Liver (tissue), 9 donors: ENCODE results near the gene IL1R2. TPM values are rescaled to one million over a fixed set of nuclear protein-coding genes. Genes with fewer than 3 reads are reported as not detected.
A peak's percentile ranks its signal among the peaks of the same experiment; 100 is the strongest.

ENCODE experiments used
- DNase-seq: peaks from one replicate; pipeline ENCODE4 v3.0.0-alpha.2; 2017; ENCODE audit warnings: low spot score
- H3K27ac ChIP-seq, 2 donors: one replicate each; pipeline ENCODE4 v1.7.0; 2013; ENCODE audit warnings: inconsistent platforms in 2 of 2, low read length in 2 of 2, control low read depth in 1 of 2, low read depth in 1 of 2, mild to moderate bottlenecking in 1 of 2
- H3K27me3 ChIP-seq, 4 donors: one replicate each; pipeline versions ENCODE4 v1.6.1 to v1.7.0; 2013; ENCODE audit warnings: low read length in 3 of 4, inconsistent platforms in 1 of 4, mild to moderate bottlenecking in 1 of 4, moderate library complexity in 1 of 4; ENCODE audit not compliant: control insufficient read depth in 4 of 4, insufficient read depth in 4 of 4
- H3K36me3 ChIP-seq, 4 donors: one replicate each; pipeline versions ENCODE4 v1.6.1 to v1.7.0; 2013; ENCODE audit warnings: low read length in 3 of 4, mild to moderate bottlenecking in 3 of 4, low read depth in 1 of 4, moderate library complexity in 1 of 4; ENCODE audit not compliant: control insufficient read depth in 4 of 4, insufficient read depth in 3 of 4
- H3K4me1 ChIP-seq, 4 donors: one replicate each; pipeline versions ENCODE4 v1.6.1 to v1.7.0; 2013; ENCODE audit warnings: low read length in 3 of 4, mild to moderate bottlenecking in 3 of 4, moderate library complexity in 1 of 4; ENCODE audit not compliant: control insufficient read depth in 4 of 4, insufficient read depth in 4 of 4
- H3K4me3 ChIP-seq, 3 donors: one replicate each; pipeline versions ENCODE4 v1.6.1 to v1.7.0; 2013; ENCODE audit warnings: low read length in 3 of 3, control low read depth in 1 of 3, low read depth in 1 of 3, mild to moderate bottlenecking in 1 of 3
- H3K9ac ChIP-seq, 2 donors: one replicate each; pipeline ENCODE4 v1.7.0; 2013; ENCODE audit warnings: low read length in 2 of 2, mild to moderate bottlenecking in 2 of 2, moderate library complexity in 2 of 2, control low read depth in 1 of 2, low read depth in 1 of 2
- H3K9me3 ChIP-seq, 4 donors: one replicate each; pipeline versions ENCODE4 v1.6.1 to v1.7.0; 2013; ENCODE audit warnings: low read length in 3 of 4; ENCODE audit not compliant: control insufficient read depth in 4 of 4
- ATF3 ChIP-seq: IDR thresholded peaks from 2 replicates; pipeline ENCODE4 v1.6.1; 2016; ENCODE audit warnings: antibody characterized with exemption
- FOXA1 ChIP-seq: IDR thresholded peaks from 2 replicates; pipeline ENCODE4 v1.6.1; 2016; ENCODE audit warnings: antibody characterized with exemption
- FOXA2 ChIP-seq: IDR thresholded peaks from 2 replicates; pipeline ENCODE4 v1.6.1; 2016; ENCODE audit warnings: antibody characterized with exemption
- GABPA ChIP-seq, 2 donors: IDR thresholded peaks in 1 of 2; conservative IDR thresholded peaks in 1 of 2; 2 replicates each; pipeline ENCODE4 v1.6.1; 2016; ENCODE audit warnings: antibody characterized with exemption in 2 of 2, mild to moderate bottlenecking in 1 of 2, moderate library complexity in 1 of 2
- HNF4A ChIP-seq, 2 donors: conservative IDR thresholded peaks; 2 replicates each; pipeline ENCODE4 v1.6.1; 2016; ENCODE audit warnings: antibody characterized with exemption in 2 of 2, mild to moderate bottlenecking in 2 of 2
- HNF4G ChIP-seq: IDR thresholded peaks from 2 replicates; pipeline ENCODE4 v1.6.1; 2016; ENCODE audit warnings: antibody characterized with exemption
- JUND ChIP-seq, 2 donors: IDR thresholded peaks; 2 replicates each; pipeline ENCODE4 v1.6.1; 2016; ENCODE audit warnings: antibody characterized with exemption in 2 of 2
- NR2F2 ChIP-seq: IDR thresholded peaks from 2 replicates; pipeline ENCODE4 v1.6.1; 2016; ENCODE audit warnings: antibody characterized with exemption
- RAD21 ChIP-seq, 2 donors: IDR thresholded peaks; 2 replicates each; pipeline ENCODE4 v1.6.1; 2016; ENCODE audit warnings: antibody characterized with exemption in 2 of 2, mild to moderate bottlenecking in 2 of 2
- REST ChIP-seq: IDR thresholded peaks from 2 replicates; pipeline ENCODE4 v1.6.1; 2016; ENCODE audit warnings: antibody characterized with exemption, mild to moderate bottlenecking
- RXRA ChIP-seq, 2 donors: IDR thresholded peaks; 2 replicates each; pipeline ENCODE4 v1.6.1; 2017 to 2018; ENCODE audit warnings: antibody characterized with exemption in 2 of 2, mild to moderate bottlenecking in 1 of 2
- SP1 ChIP-seq: IDR thresholded peaks from 2 replicates; pipeline ENCODE4 v1.6.1; 2018; ENCODE audit warnings: antibody characterized with exemption, mild to moderate bottlenecking
- TAF1 ChIP-seq: conservative IDR thresholded peaks from 2 replicates; pipeline ENCODE4 v1.6.1; 2016; ENCODE audit warnings: antibody characterized with exemption, mild to moderate bottlenecking
- YY1 ChIP-seq: IDR thresholded peaks from 2 replicates; pipeline ENCODE4 v1.6.1; 2016; ENCODE audit warnings: antibody characterized with exemption, mild to moderate bottlenecking
- ZBTB33 ChIP-seq: IDR thresholded peaks from 2 replicates; pipeline ENCODE4 v1.6.1; 2016; ENCODE audit warnings: antibody characterized with exemption
- WGBS: extraction: QIAGEN DNeasy Blood & Tissue Kit; methylation state at CpG from one replicate; pipeline ENCODE4 v1.1.7; 2013; 5-methylcytosine and 5-hydroxymethylcytosine counted together
- polyA plus RNA-seq, 2 donors: library from polyadenylated mRNA; stranded (reverse) in 1 of 2; unstranded in 1 of 2; fragments of 200-250 nt in 1 of 2; fragments of >200 nt in 1 of 2; fragmentation: Nextera tagmentation in 1 of 2; extraction: Ambion mirVana in 1 of 2; gene quantifications; one replicate each; pipeline versions ENCODE4 v1.2.1 to v1.2.3, GENCODE V29; 2013 to 2015
- total RNA-seq, 2 donors: library from RNA; depleted of rRNA; stranded (reverse); fragments of >200 nt; gene quantifications; one replicate each; pipeline ENCODE4 v1.2.3, GENCODE V29; 2014
- TF ChIP-seq, protein P1 (sequence below): fragments of 150-350 bp; IDR thresholded peaks from 2 replicates; pipeline ENCODE4 v1.5.1; 2017; ENCODE audit warnings: improper control_type of control experiment, low read depth, low read length; ENCODE audit not compliant: missing input control
- donor health status: healthy.
- donor health status: healthy.
- donor health status: healthy.
- donor health status: healthy.
- donor health status: healthy.

Gene IL1R2
- total and polyA plus RNA-seq, 4 donors, result 3.7 to 28.2 (median 7.3) TPM

DNA sequence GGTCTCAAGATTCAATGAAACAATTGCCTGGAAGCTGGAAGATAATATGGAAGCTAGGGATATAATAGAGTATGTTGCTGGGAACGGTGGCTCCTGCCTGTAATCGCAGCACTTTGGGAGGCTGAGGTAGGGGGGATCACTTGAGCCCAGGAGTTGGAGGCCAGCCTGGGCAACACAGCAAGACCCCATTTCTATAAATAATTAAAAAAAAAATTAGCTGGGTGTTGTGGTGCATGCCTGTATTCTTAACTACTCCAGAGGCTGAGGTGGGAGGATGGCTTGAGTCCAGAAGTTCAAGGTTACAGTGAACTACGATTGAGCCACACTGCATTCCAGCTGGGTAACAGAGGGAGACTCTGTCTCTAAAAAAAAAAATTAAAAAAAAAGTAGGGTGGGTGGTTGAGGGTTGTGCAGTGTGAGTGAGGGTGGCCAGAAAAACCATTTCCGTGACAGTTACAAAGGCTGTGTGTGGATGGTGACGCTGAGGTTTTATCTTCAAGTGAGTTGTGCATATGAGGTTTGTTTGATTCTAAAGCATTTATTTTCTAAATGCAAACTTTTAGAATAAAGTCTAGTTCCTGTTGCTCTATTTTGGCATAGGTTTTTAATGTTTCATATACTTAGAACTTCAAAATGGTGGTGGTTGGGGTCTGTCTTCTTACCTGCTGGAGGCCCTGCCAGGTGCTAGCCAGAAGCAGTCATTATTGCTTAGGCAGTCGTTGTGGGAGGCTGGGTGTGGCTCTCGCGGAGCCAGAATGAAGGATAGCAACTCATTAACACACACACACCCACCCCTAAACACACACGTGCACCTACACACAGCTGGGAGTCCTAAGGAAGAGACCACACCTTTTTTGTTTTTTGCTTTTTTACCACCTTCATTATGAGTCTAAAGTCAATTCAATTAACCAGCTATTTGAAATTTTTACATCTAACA is 4.7 kb upstream of the IL1R2 start:
- 53% methylated on average over 9 of the region's 9 CpGs for WGBS
- Histone ChIP-seq H3K27me3 (no peaks in the 10 kb centered on the region), H3K36me3 (no peaks in the 10 kb centered on the region), H3K9me3 (no peaks in the 10 kb centered on the region), H3K4me3 (no peak overlapping the region), H3K27ac (no peak overlapping the region), H3K9ac (no peak overlapping the region), H3K4me1 (peaks cover 3 to 16% (median 15%) of the 10 kb centered on the region in 4 donors)
- no peak for DNase-seq
- TF ChIP-seq ZBTB33 (no peak), TAF1 (no peak), GABPA (IDR thresholded peaks at IDR 0.05 in 1 of 2, conservative IDR thresholded peaks at IDR 0.05 in 1 of 2) (no peak), REST (no peak), ATF3 (no peak), SP1 (peak; percentile 38), RAD21 (IDR thresholded peaks at IDR 0.05) (peak in 1 of 2 donors; percentile 20), RXRA (IDR thresholded peaks at IDR 0.05) (peak; percentile 31 to 42), HNF4A (conservative IDR thresholded peaks at IDR 0.05) (peak; percentile 62 to 73), YY1 (no peak), FOXA2 (no peak), HNF4G (no peak), JUND (IDR thresholded peaks at IDR 0.05) (no peak)
- TF ChIP-seq, protein P1, sequence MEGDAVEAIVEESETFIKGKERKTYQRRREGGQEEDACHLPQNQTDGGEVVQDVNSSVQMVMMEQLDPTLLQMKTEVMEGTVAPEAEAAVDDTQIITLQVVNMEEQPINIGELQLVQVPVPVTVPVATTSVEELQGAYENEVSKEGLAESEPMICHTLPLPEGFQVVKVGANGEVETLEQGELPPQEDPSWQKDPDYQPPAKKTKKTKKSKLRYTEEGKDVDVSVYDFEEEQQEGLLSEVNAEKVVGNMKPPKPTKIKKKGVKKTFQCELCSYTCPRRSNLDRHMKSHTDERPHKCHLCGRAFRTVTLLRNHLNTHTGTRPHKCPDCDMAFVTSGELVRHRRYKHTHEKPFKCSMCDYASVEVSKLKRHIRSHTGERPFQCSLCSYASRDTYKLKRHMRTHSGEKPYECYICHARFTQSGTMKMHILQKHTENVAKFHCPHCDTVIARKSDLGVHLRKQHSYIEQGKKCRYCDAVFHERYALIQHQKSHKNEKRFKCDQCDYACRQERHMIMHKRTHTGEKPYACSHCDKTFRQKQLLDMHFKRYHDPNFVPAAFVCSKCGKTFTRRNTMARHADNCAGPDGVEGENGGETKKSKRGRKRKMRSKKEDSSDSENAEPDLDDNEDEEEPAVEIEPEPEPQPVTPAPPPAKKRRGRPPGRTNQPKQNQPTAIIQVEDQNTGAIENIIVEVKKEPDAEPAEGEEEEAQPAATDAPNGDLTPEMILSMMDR, result no peak

DNA sequence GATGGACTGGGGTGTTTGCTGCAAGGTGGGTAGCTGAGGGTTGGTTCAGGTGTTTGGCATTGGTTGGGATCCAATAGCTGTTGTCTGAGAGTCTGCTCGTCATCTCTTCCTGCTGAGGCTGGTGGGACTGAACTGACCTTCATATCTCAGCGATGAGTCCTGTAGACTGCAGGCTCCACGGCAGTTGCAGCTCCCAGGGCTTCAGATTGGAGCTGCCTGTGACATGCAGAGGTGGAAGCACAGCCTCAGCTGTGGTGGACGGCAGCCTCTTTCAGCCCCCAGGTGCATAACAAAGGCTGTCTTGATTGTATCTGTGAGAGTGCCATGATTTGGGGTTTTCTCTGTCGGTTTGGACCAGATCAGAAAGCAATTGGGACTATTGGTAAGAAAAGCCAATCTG is 3.9 kb upstream of the IL1R2 start:
- Histone ChIP-seq H3K36me3 (no peaks in the 10 kb centered on the region), H3K9ac (no peak overlapping the region), H3K9me3 (no peaks in the 10 kb centered on the region), H3K27me3 (no peaks in the 10 kb centered on the region), H3K4me1 (peaks cover 3 to 16% (median 15%) of the 10 kb centered on the region in 4 donors), H3K4me3 (no peak overlapping the region), H3K27ac (no peak overlapping the region)
- no peak for DNase-seq
- TF ChIP-seq JUND (IDR thresholded peaks at IDR 0.05) (no peak), GABPA (IDR thresholded peaks at IDR 0.05 in 1 of 2, conservative IDR thresholded peaks at IDR 0.05 in 1 of 2) (no peak), YY1 (no peak), HNF4A (conservative IDR thresholded peaks at IDR 0.05) (no peak), FOXA1 (no peak), NR2F2 (no peak), HNF4G (no peak)
- WGBS, result 82% methylated on average over 5 of the region's 5 CpGs
